Nephron progenitor cell (in vitro differentiated cells): ENCODE measurements around the gene IL1RL2.

Source experiments
- DNase-seq: peaks from one replicate; pipeline ENCODE4 v3.0.0; 2021
- H3K27ac Mint-ChIP-seq: 2 replicates; pipeline ENCODE4 v1.8.0; 2021; ENCODE audit warnings: mild to moderate bottlenecking, moderate library complexity, mixed read lengths
- H3K27me3 Mint-ChIP-seq: 2 replicates; pipeline ENCODE4 v1.8.0; 2021; ENCODE audit warnings: mild to moderate bottlenecking, low read depth, mixed read lengths; ENCODE audit not compliant: poor library complexity
- H3K36me3 Mint-ChIP-seq: 2 replicates; pipeline ENCODE4 v1.8.0; 2021; ENCODE audit warnings: low read depth, mixed read lengths
- H3K4me1 Mint-ChIP-seq: 2 replicates; pipeline ENCODE4 v1.8.0; 2021; ENCODE audit warnings: mixed read lengths
- H3K4me3 Mint-ChIP-seq: 2 replicates; pipeline ENCODE4 v1.8.0; 2021; ENCODE audit warnings: mild to moderate bottlenecking, moderate library complexity, mixed read lengths
- H3K9me3 Mint-ChIP-seq: 2 replicates; pipeline ENCODE4 v1.8.0; 2021; ENCODE audit warnings: mild to moderate bottlenecking, moderate library complexity, mixed read lengths
- TF ChIP-seq, protein P1 (sequence below): fragments of 200-600 bp; sonication (generic); IDR thresholded peaks from 2 replicates; pipeline ENCODE4 v1.5.0; 2021; ENCODE audit warnings: antibody characterized with exemption

IL1RL2 gene

DNA sequence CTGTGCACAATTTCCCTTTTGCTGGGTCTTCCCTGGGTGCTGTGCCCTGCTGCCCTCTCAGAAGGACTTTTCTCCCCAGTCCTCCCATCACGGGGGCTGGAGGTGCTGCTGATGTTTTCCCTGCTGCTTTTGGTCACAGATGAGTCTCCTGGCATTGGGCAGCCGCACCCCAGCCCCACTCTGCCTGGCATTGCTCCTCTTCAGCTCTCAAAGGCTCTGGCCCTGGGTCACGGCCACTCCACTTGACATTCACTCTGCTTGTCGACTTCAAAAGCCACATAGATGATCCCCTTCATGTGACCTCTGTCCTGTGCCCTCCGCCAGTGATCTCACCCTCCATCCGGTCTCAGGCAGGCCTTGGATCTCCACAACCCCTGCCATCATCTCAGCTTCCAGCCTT, 81.0 kb downstream of the IL1RL2 start:
- H3K4me1 Mint-ChIP-seq: peaks cover 6% of the 10 kb centered on the region
- no peaks in the 10 kb centered on the region for H3K36me3 Mint-ChIP-seq

GRCh38 chr2:102268510-102269199, 81.8 kb downstream of the IL1RL2 start:
- TF ChIP-seq, protein P1, sequence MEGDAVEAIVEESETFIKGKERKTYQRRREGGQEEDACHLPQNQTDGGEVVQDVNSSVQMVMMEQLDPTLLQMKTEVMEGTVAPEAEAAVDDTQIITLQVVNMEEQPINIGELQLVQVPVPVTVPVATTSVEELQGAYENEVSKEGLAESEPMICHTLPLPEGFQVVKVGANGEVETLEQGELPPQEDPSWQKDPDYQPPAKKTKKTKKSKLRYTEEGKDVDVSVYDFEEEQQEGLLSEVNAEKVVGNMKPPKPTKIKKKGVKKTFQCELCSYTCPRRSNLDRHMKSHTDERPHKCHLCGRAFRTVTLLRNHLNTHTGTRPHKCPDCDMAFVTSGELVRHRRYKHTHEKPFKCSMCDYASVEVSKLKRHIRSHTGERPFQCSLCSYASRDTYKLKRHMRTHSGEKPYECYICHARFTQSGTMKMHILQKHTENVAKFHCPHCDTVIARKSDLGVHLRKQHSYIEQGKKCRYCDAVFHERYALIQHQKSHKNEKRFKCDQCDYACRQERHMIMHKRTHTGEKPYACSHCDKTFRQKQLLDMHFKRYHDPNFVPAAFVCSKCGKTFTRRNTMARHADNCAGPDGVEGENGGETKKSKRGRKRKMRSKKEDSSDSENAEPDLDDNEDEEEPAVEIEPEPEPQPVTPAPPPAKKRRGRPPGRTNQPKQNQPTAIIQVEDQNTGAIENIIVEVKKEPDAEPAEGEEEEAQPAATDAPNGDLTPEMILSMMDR: no peak
- DNase-seq: no peak
- H3K4me1 Mint-ChIP-seq: peaks cover 6% of the 10 kb centered on the region
- no peak overlapping the region for H3K27ac Mint-ChIP-seq
- H3K27me3 Mint-ChIP-seq: peaks cover 25% of the 10 kb centered on the region
- no peak overlapping the region for H3K4me3 Mint-ChIP-seq
- no peaks in the 10 kb centered on the region for H3K36me3 Mint-ChIP-seq
- H3K9me3 Mint-ChIP-seq: no peaks in the 10 kb centered on the region

More for the DNA sequence above, 81.0 kb downstream of the IL1RL2 start:
- Mint-ChIP-seq H3K27me3 (peaks cover 24% of the 10 kb centered on the region), H3K27ac (no peak overlapping the region), H3K4me3 (no peak overlapping the region), H3K9me3 (no peaks in the 10 kb centered on the region)
- TF ChIP-seq, protein P1: no peak
- DNase-seq: no peak

DNA sequence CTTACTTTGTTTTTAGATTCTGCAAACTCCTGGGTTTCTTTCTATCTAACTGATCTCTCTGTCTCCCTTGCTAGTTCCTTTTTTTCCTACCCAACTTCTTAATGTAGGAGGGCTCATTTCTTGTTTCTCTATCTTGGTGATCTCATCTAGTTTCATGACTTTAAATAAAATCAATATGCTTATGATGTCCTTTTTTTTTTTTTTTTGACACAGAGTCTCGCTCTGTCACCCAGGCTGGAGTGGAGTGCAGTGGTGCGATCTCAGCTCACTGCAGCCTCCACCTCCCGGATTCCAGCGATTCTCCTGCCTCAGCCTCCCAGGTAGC, 82.3 kb downstream of the IL1RL2 start:
- TF ChIP-seq, protein P1: no peak
- H3K4me1 Mint-ChIP-seq: peaks cover 6% of the 10 kb centered on the region

GRCh38 chr2:102271844-102272243, 85.0 kb downstream of the IL1RL2 start:
- DNase-seq: no peak
- H3K36me3 Mint-ChIP-seq: no peaks in the 10 kb centered on the region
- TF ChIP-seq, protein P1: no peak
- no peak overlapping the region for H3K4me3 Mint-ChIP-seq
- peaks cover 5% of the 10 kb centered on the region for H3K9me3 Mint-ChIP-seq
- H3K27ac Mint-ChIP-seq: no peak overlapping the region
- peaks cover 25% of the 10 kb centered on the region for H3K27me3 Mint-ChIP-seq
- peaks cover 6% of the 10 kb centered on the region for H3K4me1 Mint-ChIP-seq

More for the DNA sequence above, 82.3 kb downstream of the IL1RL2 start:
- Mint-ChIP-seq H3K27ac (no peak overlapping the region), H3K36me3 (no peaks in the 10 kb centered on the region), H3K9me3 (no peaks in the 10 kb centered on the region), H3K27me3 (peaks cover 25% of the 10 kb centered on the region), H3K4me3 (no peak overlapping the region)
- no peak for DNase-seq

GRCh38 chr2:102273619-102274211, 86.9 kb downstream of the IL1RL2 start:
- H3K27me3 Mint-ChIP-seq: peaks cover 25% of the 10 kb centered on the region
- no peak for DNase-seq
- H3K36me3 Mint-ChIP-seq: no peaks in the 10 kb centered on the region
- no peak overlapping the region for H3K27ac Mint-ChIP-seq
- peaks cover 5% of the 10 kb centered on the region for H3K9me3 Mint-ChIP-seq
- H3K4me3 Mint-ChIP-seq: no peak overlapping the region
- peaks cover 8% of the 10 kb centered on the region for H3K4me1 Mint-ChIP-seq
- TF ChIP-seq, protein P1: no peak
